ENCODE measurements around the gene PRICKLE1.

Gene PRICKLE1

DNA sequence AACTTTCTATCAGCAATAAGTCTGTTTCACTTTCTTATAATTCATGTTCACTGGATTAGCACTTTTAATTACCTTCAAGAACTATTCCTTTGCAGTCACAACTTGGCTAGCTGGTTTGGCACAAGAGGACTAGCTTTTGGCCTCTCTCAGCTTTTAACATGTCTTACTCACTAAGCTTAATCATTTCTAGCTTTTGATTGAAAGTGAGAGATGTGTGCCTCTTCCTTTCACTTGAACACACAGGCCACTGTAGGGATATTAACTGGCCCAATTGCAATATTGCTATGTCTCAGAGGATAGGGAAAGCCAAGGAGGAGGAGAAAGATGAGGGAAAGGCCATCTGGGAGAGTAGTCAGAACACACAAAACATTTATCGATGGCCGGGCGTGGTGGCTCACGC is 92.7 kb downstream of the PRICKLE1 start:
- peaks cover 10% of the 10 kb centered on the region for H3K27me3 Mint-ChIP-seq
- no peak for DNase-seq (ENCODE audit: low spot score in 2 of 2)
- no peaks in the 10 kb centered on the region for H3K36me3 Mint-ChIP-seq (ENCODE audit: insufficient read depth)
- no peaks in the 10 kb centered on the region for H3K4me1 Mint-ChIP-seq
- no peak overlapping the region for H3K27ac Mint-ChIP-seq (ENCODE audit: low read depth)
- no peak for ATAC-seq (replicated peaks; ENCODE audit: extremely low read depth, poor library complexity, severe bottlenecking)
- H3K9me3 Mint-ChIP-seq: no peaks in the 10 kb centered on the region
- no peak overlapping the region for H3K4me3 Mint-ChIP-seq

DNA sequence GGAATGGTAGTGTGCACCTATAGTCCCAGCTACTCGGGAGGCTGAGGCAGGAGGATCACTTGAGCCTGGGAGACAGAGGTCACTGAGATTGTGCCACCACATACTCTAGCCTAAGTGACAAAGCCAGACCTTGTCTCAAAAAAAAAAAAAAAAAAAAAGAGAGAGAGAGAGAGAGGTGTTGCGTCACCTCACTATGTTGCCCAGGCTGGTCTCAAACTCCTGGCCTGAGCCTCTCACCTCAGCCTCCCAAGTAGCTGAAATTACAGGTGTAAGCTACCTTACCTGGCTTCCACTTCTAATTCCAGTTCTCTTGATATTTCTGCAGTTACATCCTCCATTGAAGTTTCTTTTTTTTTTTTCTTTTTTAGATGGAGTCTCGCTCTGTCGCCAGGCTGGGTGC is 94.3 kb downstream of the PRICKLE1 start:
- no peak overlapping the region for H3K27ac Mint-ChIP-seq (ENCODE audit: low read depth)
- no peak overlapping the region for H3K4me3 Mint-ChIP-seq
- H3K9me3 Mint-ChIP-seq: no peaks in the 10 kb centered on the region
- H3K27me3 Mint-ChIP-seq: peaks cover 4% of the 10 kb centered on the region
- no peaks in the 10 kb centered on the region for H3K4me1 Mint-ChIP-seq
- H3K36me3 Mint-ChIP-seq (ENCODE audit: insufficient read depth): no peaks in the 10 kb centered on the region
- DNase-seq (ENCODE audit: low spot score in 2 of 2): no peak
- ATAC-seq (replicated peaks; ENCODE audit: extremely low read depth, poor library complexity, severe bottlenecking): no peak

DNA sequence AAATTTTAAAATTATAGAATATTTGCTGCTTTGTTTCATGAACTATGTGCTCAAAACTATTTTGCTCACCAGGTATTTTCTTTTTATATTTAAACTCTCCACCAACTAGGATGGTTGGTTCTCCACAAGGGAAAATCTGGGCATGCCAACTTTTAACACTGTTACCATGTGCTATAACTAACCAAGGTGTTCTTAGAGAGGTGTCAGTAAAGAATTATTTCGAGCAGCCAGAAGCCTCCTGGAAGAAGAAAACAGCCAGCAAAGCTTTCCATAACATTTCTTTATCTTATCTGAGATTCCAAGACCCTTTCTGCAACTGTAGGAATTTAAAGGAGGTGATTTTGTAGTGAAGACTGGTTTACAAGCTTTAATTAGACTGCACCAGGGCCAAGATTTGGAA is 97.3 kb downstream of the PRICKLE1 start:
- Mint-ChIP-seq H3K27me3 (peaks cover 26% of the 10 kb centered on the region), H3K9me3 (no peaks in the 10 kb centered on the region), H3K27ac (ENCODE audit: low read depth) (no peak overlapping the region), H3K4me1 (no peaks in the 10 kb centered on the region), H3K36me3 (ENCODE audit: insufficient read depth) (no peaks in the 10 kb centered on the region), H3K4me3 (no peak overlapping the region)
- ATAC-seq (replicated peaks; ENCODE audit: extremely low read depth, poor library complexity, severe bottlenecking) (no peak), DNase-seq (ENCODE audit: low spot score in 2 of 2) (no peak)

DNA sequence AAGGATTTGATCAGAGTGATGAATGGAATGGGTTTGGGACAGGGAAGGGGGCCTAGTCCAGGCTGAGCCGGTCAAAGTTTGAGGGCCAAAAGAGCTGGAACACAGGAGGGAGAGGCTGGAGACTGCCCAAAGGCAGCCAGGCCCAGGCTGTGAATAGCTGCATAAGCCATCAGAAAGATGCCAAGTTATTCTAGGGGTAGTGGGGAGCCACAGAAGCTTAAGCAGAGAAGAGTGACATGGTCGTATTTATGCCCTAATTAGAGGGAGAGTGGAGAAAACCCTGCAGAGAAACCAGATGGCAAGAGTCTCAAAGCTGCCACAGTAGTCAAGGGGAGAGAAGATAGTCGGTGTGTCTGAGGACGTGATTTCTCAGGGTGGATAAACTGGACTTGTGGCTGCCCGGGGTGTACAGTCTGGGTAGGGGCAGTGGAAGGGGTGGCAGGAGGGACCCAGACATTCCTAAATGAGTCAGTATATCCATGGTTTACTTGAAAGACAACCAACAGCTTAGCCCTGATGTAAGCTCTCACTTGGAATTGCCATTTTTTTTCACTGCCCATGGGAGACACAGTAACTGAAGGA is 99.2 kb downstream of the PRICKLE1 start:
- ATAC-seq (replicated peaks; ENCODE audit: extremely low read depth, poor library complexity, severe bottlenecking) (no peak), DNase-seq (ENCODE audit: low spot score in 2 of 2) (no peak)
- Mint-ChIP-seq H3K27ac (ENCODE audit: low read depth) (no peak overlapping the region), H3K4me3 (no peak overlapping the region), H3K27me3 (peaks cover 45% of the 10 kb centered on the region), H3K4me1 (no peaks in the 10 kb centered on the region), H3K9me3 (no peaks in the 10 kb centered on the region), H3K36me3 (ENCODE audit: insufficient read depth) (no peaks in the 10 kb centered on the region)

DNA sequence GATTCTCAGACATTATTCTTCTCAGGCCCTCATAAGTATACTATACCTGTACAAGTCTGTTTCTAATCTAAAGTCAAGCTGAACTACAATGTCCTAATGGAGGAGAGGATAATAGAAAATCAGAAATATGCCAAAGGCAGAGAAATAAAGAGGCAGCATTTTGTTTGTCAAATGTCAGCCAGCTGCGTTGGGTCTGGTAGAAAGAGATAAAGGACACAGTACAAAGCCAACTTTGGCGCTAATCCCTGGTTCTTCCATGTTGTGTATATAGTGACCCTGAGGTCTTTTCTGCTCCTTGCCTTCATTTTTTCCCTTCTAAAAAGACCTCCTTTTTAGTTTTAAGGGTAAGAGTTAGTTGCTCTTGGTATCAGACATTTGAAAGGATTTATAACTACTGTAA is 103.1 kb downstream of the PRICKLE1 start:
- ATAC-seq (replicated peaks; ENCODE audit: extremely low read depth, poor library complexity, severe bottlenecking): no peak
- H3K4me3 Mint-ChIP-seq: no peak overlapping the region

DNA sequence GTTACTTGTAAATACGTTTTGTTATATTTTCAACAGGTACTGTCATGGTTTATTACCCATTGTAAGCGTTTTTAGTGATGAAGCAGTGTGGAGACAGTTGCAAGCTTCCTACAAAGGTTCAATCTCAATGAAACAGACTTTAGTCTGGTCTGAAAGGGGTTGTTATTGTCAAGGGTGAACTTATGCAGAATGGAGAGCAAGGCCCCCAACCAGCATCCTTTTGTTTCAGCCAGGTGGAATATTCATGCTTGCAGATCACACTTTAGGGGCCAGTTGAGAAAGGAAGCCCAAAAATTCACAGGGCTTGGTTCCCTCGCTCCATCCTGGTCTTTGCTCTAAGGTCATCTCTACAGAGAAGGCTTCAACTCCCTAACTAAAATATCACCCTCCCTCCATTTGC is 103.7 kb downstream of the PRICKLE1 start:
- Mint-ChIP-seq H3K27me3 (peaks cover 81% of the 10 kb centered on the region), H3K4me3 (no peak overlapping the region), H3K9me3 (no peaks in the 10 kb centered on the region), H3K36me3 (ENCODE audit: insufficient read depth) (peaks cover 2% of the 10 kb centered on the region), H3K27ac (ENCODE audit: low read depth) (no peak overlapping the region), H3K4me1 (peaks cover 9% of the 10 kb centered on the region)
- ATAC-seq (replicated peaks; ENCODE audit: extremely low read depth, poor library complexity, severe bottlenecking) (no peak), DNase-seq (ENCODE audit: low spot score in 2 of 2) (no peak)

More for the DNA sequence above, 103.1 kb downstream of the PRICKLE1 start:
- Mint-ChIP-seq H3K36me3 (ENCODE audit: insufficient read depth) (peaks cover 2% of the 10 kb centered on the region), H3K4me1 (peaks cover 9% of the 10 kb centered on the region), H3K27me3 (peaks cover 75% of the 10 kb centered on the region), H3K9me3 (no peaks in the 10 kb centered on the region), H3K27ac (ENCODE audit: low read depth) (no peak overlapping the region)
- DNase-seq (ENCODE audit: low spot score in 2 of 2): no peak

DNA sequence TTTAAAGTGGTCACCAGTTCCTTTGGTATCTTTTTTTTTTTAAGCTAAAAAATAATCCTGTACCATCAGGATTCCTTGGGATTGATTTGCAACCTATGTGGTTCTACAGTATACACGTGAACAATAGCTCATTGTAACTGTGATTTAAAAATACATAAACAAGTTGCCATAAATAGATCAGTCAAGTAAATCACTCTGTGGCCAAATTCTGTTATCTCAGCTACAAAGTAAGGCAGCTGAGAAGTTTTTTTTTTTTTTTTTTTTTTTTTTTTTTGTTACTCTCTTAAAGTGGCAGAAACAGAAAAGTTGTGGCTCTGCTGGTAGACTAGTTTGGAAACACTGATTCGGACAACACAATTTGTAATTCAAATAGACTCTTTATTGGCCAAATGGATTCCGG is 104.5 kb downstream of the PRICKLE1 start:
- peaks cover 9% of the 10 kb centered on the region for H3K4me1 Mint-ChIP-seq
- H3K36me3 Mint-ChIP-seq (ENCODE audit: insufficient read depth): peaks cover 2% of the 10 kb centered on the region
- no peaks in the 10 kb centered on the region for H3K9me3 Mint-ChIP-seq
- peaks cover 83% of the 10 kb centered on the region for H3K27me3 Mint-ChIP-seq
- H3K4me3 Mint-ChIP-seq: no peak overlapping the region
- H3K27ac Mint-ChIP-seq (ENCODE audit: low read depth): no peak overlapping the region
- ATAC-seq (replicated peaks; ENCODE audit: extremely low read depth, poor library complexity, severe bottlenecking) (no peak), DNase-seq (ENCODE audit: low spot score in 2 of 2) (no peak)

DNA sequence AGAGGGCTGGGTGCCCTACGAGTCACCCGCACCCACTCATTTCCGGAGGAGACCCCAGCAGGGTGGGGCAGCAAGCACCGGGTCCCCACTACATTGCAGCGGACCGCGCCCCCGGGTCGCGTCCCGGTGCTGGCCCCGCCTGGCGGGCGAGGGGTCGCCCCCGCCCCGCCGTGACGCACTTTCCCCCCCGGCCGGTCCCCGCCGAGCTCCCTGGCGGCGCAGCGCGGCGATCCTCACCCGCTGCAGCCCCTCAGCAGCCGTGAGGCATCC is 106.1 kb downstream of the PRICKLE1 start:
- DNase-seq (ENCODE audit: low spot score in 2 of 2) (no peak), ATAC-seq (replicated peaks; ENCODE audit: extremely low read depth, poor library complexity, severe bottlenecking) (no peak)
- Mint-ChIP-seq H3K27ac (ENCODE audit: low read depth) (peak overlapping the region; percentile 82), H3K9me3 (no peaks in the 10 kb centered on the region), H3K4me3 (peak overlapping the region; percentile 95), H3K4me1 (peaks cover 9% of the 10 kb centered on the region), H3K27me3 (peaks cover 90% of the 10 kb centered on the region), H3K36me3 (ENCODE audit: insufficient read depth) (peaks cover 2% of the 10 kb centered on the region)

DNA sequence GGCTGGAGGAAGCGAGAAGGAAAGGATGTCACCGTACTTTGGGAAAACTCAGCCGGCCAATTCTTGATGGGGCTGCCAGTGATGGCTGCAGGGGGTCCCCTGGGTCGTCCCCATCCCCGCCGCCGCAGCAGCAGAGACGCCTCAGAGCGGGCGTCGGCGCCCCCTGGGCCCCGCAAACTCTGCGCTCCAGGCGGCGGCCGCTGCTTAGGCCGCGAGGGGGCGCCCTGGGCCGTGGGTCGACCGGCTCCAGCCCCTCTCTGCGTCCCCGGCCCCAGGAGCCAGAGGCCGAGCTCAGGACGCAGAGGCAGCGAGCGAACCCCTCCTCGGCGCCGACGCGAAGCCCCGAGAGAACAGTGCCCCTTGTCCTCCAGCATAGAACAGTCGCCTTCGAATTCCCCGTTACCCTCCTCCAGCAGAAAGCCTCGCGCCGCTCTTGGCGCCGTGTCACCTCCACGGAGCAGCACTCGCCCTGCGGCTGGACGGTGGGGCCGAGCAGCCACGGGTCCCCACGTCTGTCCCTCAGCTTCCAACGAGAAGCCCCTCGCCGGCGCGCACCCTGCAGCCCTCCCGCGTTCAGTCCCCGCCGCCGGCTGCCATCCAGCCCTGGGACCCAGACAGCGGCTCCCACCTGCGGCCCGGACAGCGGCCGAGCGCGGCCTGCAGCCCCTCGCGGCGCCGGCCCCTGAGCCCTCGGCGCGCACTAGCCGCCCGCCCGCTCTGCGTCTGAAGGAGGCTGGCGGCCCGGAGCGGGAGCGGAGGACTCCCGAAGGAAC is 106.6 kb downstream of the PRICKLE1 start:
- ATAC-seq (replicated peaks; ENCODE audit: extremely low read depth, poor library complexity, severe bottlenecking) (peak; percentile 59), DNase-seq (ENCODE audit: low spot score in 2 of 2) (peak; percentile 16 to 22)
- H3K27ac Mint-ChIP-seq (ENCODE audit: low read depth): no peak overlapping the region

DNA sequence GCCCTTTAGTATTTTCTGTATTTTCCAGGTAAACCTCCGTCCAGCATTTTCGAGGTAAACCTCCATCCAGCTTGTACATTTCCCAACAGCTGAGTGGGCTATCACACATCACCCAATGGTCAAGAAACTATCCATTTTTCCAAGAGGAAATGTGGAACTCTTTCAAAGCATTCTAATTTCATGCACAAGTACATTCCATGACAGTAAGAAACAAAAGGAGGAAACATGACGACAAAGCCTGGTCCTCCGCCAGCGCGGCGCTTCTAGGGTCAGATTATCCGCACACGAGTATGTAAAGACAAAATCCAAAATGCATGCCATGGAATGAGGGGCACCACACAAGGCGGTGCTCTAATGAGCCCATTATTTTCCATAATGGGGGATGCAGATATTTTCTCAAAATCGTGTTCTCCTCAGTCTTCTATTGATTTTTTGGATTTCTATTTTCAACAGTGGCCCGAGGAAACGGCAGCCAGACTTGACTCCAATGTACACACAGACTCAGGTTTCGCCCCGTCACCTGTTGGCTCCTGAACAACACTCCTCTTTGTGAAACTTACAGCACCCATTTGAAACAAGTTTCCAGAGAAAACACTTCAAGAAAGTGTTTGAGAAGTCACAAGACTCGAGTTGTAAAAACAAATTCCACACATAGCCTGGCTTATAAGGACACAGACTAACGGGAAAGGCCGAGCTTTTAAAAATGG is 107.4 kb downstream of the PRICKLE1 start:
- Mint-ChIP-seq H3K4me3 (peak overlapping the region; percentile 70), H3K4me1 (peaks cover 9% of the 10 kb centered on the region), H3K9me3 (no peaks in the 10 kb centered on the region), H3K36me3 (ENCODE audit: insufficient read depth) (peaks cover 2% of the 10 kb centered on the region), H3K27ac (ENCODE audit: low read depth) (no peak overlapping the region), H3K27me3 (peaks cover 88% of the 10 kb centered on the region)
- ATAC-seq (replicated peaks; ENCODE audit: extremely low read depth, poor library complexity, severe bottlenecking) (no peak), DNase-seq (ENCODE audit: low spot score in 2 of 2) (no peak)

More for the DNA sequence above, 106.6 kb downstream of the PRICKLE1 start:
- peak overlapping the region; percentile 70 for H3K4me3 Mint-ChIP-seq
- peaks cover 90% of the 10 kb centered on the region for H3K27me3 Mint-ChIP-seq
- H3K4me1 Mint-ChIP-seq: peaks cover 9% of the 10 kb centered on the region
- H3K36me3 Mint-ChIP-seq (ENCODE audit: insufficient read depth): peaks cover 2% of the 10 kb centered on the region
- H3K9me3 Mint-ChIP-seq: no peaks in the 10 kb centered on the region

DNA sequence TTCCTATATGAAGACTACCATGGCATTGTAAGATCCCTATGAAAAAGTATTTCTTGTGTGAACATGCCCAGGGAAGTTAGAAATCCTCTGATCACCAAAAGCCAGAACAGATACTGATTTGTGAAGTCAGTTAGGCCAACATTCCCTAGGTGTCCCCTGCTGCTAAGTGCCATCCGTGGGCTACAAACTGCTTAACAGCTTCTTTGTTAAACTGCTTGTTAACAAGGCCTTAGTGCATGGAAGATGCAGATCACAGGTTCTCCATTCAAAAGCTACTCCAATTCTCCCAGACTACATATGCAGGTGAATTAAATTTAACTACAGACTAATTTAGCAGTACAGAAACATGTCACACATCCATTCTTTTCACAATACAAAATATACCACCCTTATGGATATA is 108.2 kb downstream of the PRICKLE1 start:
- Mint-ChIP-seq H3K9me3 (no peaks in the 10 kb centered on the region), H3K27ac (ENCODE audit: low read depth) (no peak overlapping the region), H3K27me3 (peaks cover 80% of the 10 kb centered on the region), H3K36me3 (ENCODE audit: insufficient read depth) (peaks cover 2% of the 10 kb centered on the region), H3K4me3 (no peak overlapping the region), H3K4me1 (peaks cover 9% of the 10 kb centered on the region)
- no peak for ATAC-seq (replicated peaks; ENCODE audit: extremely low read depth, poor library complexity, severe bottlenecking)
- DNase-seq (ENCODE audit: low spot score in 2 of 2): no peak

DNA sequence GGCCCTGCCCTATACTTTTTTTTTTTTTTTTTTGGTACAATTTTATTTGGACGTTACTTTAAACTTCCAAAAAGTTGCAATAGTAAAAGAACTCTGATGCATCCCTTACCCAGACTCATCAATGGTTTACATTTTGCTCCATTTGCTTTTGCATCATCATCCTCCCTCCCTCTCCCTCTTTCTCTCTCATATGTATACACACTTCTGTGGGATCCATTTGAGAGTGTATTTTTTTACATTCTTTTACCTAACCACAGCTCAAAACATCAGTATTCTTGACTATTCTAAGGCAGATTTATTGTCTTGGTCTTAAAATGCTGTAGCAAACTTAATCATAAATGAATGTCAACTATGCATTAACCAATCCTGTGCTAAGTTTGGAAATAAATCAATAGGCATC is 111.6 kb downstream of the PRICKLE1 start:
- Mint-ChIP-seq H3K36me3 (ENCODE audit: insufficient read depth) (no peaks in the 10 kb centered on the region), H3K9me3 (no peaks in the 10 kb centered on the region), H3K4me3 (no peak overlapping the region), H3K4me1 (no peaks in the 10 kb centered on the region), H3K27ac (ENCODE audit: low read depth) (no peak overlapping the region), H3K27me3 (peaks cover 75% of the 10 kb centered on the region)
- DNase-seq (ENCODE audit: low spot score in 2 of 2): no peak
- no peak for ATAC-seq (replicated peaks; ENCODE audit: extremely low read depth, poor library complexity, severe bottlenecking)

DNA sequence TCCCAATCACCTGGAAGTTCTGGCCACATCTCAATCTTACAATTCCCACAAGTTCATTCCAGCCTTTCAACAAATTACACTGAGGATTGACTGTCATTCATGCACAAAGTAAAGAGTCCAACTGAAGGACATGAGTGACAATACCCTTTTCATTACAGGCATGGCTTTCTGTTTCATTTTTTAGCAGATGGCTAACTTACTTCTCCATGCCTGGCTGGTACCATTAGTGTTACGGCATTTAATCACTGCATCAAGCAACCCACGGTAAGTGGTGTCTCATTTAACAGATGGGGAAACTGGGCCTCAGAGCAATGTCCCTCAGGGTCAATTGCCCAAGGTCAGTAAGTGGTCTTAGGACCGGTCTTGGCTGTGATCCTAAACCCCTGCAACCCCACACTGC is 114.4 kb downstream of the PRICKLE1 start:
- H3K36me3 Mint-ChIP-seq (ENCODE audit: insufficient read depth): peaks cover 2% of the 10 kb centered on the region
- ATAC-seq (replicated peaks; ENCODE audit: extremely low read depth, poor library complexity, severe bottlenecking): no peak

More for the DNA sequence above, 114.4 kb downstream of the PRICKLE1 start:
- DNase-seq (ENCODE audit: low spot score in 2 of 2): no peak
- Mint-ChIP-seq H3K4me3 (no peak overlapping the region), H3K9me3 (no peaks in the 10 kb centered on the region), H3K27ac (ENCODE audit: low read depth) (no peak overlapping the region), H3K4me1 (no peaks in the 10 kb centered on the region), H3K27me3 (peaks cover 75% of the 10 kb centered on the region)
